ENCODE results near the gene BUB1. TPM values are rescaled to one million over a fixed set of nuclear protein-coding genes. Genes with fewer than 3 reads are reported as not detected.
"Not testable (repeated sequence)": the region's sequence is repeated elsewhere in the genome, so short reads cannot be mapped to it uniquely, and the experiment has no call there.

BUB1 gene
- polyA plus RNA-seq, 1 donor = 34.9 TPM

DNA sequence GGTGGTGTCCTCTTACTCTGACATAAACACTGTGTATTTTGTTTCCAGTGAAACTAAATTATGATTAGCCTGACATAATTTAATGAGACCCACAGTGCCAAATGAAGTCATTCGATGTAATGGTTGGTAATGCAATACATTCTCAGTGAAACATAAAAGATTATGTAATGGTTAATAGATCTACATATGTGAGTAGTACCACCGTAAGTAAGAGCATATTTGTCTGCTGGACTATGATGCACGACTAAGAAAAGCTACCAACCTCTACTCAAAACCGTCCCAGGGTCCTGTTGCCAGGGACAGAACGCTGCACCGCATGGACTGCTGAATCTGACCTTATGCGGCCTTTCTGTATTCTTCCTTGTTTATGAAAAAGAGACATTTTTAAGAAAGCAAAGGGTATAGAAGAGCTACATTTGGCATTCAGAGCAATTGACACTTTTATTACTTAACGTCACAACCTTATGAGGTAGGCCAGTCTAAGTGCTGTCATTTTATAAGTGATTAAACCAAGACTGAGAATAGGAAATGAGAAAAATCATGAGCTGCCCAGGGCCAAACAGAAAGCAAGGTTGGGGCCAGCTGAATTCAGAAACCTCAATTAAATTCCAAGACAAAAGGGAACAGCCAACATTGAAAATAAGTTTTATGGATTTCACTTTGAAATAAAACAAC lies 73.8 kb downstream of the BUB1 start:
- DNase-seq = not testable (repeated sequence)

DNA sequence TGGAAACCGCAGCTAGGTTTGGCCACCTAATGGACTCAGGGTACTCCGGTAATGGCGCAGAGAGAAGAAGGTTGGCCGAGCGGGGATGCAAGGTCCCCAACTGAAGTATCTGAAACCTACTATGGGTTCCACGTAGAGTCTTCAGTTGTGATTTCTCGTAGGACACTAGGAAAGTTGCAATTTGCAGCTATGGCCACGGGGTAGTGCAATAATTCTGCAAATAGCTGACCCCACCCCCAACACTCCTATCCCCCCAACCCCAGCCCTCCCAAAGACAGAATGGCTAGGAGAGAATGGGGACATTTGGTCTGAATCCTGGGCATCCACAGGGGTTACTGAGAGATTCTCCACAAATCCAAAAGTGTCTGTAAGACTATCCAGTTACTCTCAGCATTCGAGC lies 75.7 kb downstream of the BUB1 start:
- not testable (repeated sequence) for DNase-seq

DNA sequence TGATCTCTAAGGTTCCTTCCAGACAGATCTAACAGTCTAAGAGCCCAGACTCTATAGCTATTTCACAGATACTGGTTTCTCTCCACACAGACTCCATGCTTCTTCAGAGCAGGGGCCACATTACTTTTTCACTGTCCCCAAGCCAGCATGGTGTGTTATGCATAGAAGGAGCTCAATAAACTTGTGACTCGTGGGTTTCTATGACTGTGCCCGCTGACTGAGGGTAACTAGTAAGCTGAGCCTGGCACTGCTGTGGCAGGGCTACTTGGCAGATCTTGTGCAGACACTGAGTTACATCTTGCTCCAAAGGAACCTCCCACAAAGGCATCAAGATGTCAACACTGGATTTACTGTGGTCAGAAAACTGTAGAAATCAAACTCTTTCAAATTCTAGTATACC lies 85.9 kb downstream of the BUB1 start:
- DNase-seq = not testable (repeated sequence)

DNA sequence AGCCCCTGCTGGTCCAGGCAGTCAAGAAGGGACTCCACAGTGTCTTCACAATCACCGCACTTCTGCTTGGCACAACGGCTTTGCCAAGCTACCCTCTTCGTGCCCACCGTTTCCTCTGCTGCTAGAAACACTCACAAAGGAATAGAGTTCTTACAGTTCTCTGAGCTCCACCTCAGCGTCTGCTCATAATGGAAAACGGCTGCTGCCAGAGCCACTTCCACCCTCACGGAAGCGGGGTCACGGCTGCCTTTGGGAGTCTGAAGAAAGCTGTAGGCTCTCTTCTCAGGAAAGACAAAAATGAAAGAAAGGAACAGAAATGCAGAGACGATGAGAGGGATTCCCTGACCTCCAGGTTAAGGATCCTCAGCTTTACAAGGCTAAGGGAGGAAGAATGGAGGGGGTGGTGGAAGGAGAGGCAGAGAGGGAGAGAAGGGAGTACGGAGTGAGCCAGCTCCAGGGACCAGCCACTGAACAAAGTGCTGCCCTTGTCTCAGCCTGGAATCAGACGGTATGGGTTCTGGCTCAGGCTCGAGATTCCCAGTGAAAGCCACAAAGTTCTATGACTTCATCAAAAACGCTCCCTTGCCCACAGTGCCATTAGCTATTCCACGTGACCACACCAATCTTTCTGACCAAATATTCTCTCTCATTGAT lies 88.1 kb downstream of the BUB1 start:
- not testable (repeated sequence) for DNase-seq

DNA sequence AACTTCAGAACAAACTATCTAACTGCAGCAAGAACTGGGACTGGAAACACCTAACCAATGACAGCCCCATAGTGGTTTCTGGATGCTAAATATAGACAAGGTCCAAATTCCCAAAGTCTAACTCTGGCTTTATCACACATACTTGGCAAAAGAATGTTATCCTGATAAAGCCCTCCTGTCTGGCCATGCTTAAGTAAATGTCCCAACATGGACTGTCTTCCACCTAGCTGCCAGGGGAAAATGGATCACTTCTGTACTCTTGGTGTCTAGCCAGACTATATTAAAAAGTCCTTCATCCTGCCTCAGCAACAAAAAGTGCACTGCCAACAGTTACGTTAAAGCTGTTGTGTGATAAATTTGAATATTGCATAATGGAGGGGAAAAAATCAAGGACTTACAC lies 89.3 kb downstream of the BUB1 start:
- not testable (repeated sequence) for DNase-seq

Other genes starting within 250 kb of the BUB1 start
- 2.1 TPM for gene LIMS4, start 205.2 kb downstream of the BUB1 start, polyA plus RNA-seq (ENCODE audit: insufficient read length)
- 48.0 TPM for gene RGPD6, start 100.8 kb downstream of the BUB1 start, polyA plus RNA-seq (ENCODE audit: insufficient read length)
- 1.1 TPM for gene ACOXL, start 54.5 kb upstream of the BUB1 start, polyA plus RNA-seq (ENCODE audit: insufficient read length)

All from left kidney (tissue), 2 donors.